Stimulated activated CD8-positive, alpha-beta memory T cell treated with anti-CD3 and anti-CD28 coated beads, Interleukin-12 subunit alpha, Interleukin-12 subunit beta, amount 100 ng/mL, for 24 hours (primary cell): ENCODE results near the gene RPS6KA5.
"Not testable (repeated sequence)": the region's sequence is repeated elsewhere in the genome, so short reads cannot be mapped to it uniquely, and the experiment has no call there.

Experiments
- DNase-seq: peaks from one replicate; pipeline ENCODE4 v3.0.0-alpha.2; 2020; ENCODE audit errors: extremely low read depth

RPS6KA5 gene

GRCh38 chr14:91029456-91030217, 30.8 kb downstream of the RPS6KA5 start:
- DNase-seq: no peak

GRCh38 chr14:91027561-91027960, 32.9 kb downstream of the RPS6KA5 start:
- DNase-seq: no peak

- not testable (repeated sequence) for DNase-seq
Observed at GRCh38 chr14:91022622-91023028, 37.8 kb downstream of the RPS6KA5 start.

- DNase-seq: no peak
Observed at GRCh38 chr14:91021991-91022621, 38.3 kb downstream of the RPS6KA5 start.

- DNase-seq: no peak
Observed at GRCh38 chr14:91021115-91021514, 39.3 kb downstream of the RPS6KA5 start.

- no peak for DNase-seq
Observed at GRCh38 chr14:91019673-91020072, 40.8 kb downstream of the RPS6KA5 start.

GRCh38 chr14:91018481-91018880, 42.0 kb downstream of the RPS6KA5 start:
- no peak for DNase-seq

- no peak for DNase-seq
Observed at GRCh38 chr14:91016800-91017410, 43.5 kb downstream of the RPS6KA5 start.

- DNase-seq: no peak
Observed at GRCh38 chr14:91015435-91015834, 45.0 kb downstream of the RPS6KA5 start.

GRCh38 chr14:91012045-91012444, 48.4 kb downstream of the RPS6KA5 start:
- DNase-seq: no peak

GRCh38 chr14:91010153-91010533, 50.3 kb downstream of the RPS6KA5 start:
- no peak for DNase-seq

GRCh38 chr14:91009501-91010152, 50.8 kb downstream of the RPS6KA5 start:
- DNase-seq: no peak

- no peak for DNase-seq
Observed at GRCh38 chr14:91008759-91009409, 51.6 kb downstream of the RPS6KA5 start.

GRCh38 chr14:91005716-91006115, 54.7 kb downstream of the RPS6KA5 start:
- DNase-seq: no peak

GRCh38 chr14:91004987-91005386, 55.5 kb downstream of the RPS6KA5 start:
- no peak for DNase-seq

- DNase-seq: no peak
Observed at GRCh38 chr14:90999299-90999698, 61.1 kb downstream of the RPS6KA5 start.

GRCh38 chr14:90996967-90997366, 63.5 kb downstream of the RPS6KA5 start:
- DNase-seq: no peak

- no peak for DNase-seq
Observed at GRCh38 chr14:90995785-90996184, 64.7 kb downstream of the RPS6KA5 start.

- no peak for DNase-seq
Observed at GRCh38 chr14:90993792-90994191, 66.6 kb downstream of the RPS6KA5 start.

- DNase-seq: no peak
Observed at GRCh38 chr14:90991690-90992443, 68.6 kb downstream of the RPS6KA5 start.

- DNase-seq: no peak
Observed at GRCh38 chr14:90990141-90990540, 70.3 kb downstream of the RPS6KA5 start.
